NT2/D1 (cell line): Measurements from ENCODE around the gene CDC25B.

Source experiments
- SUZ12 ChIP-seq: IDR thresholded peaks from 2 replicates; pipeline ENCODE4 v1.6.1; 2011; ENCODE audit not compliant: insufficient read length, insufficient read depth; ENCODE audit errors: extremely low read depth
- YY1 ChIP-seq: IDR thresholded peaks from 2 replicates; pipeline ENCODE4 v1.6.1; 2011; ENCODE audit not compliant: insufficient read length, insufficient read depth
- ZNF274 ChIP-seq: IDR thresholded peaks from 2 replicates; pipeline ENCODE4 v1.6.1; 2011; ENCODE audit warnings: mild to moderate bottlenecking, low read depth, low read length

- TF ChIP-seq ZNF274: no peak
- no peak for TF ChIP-seq YY1
- no peak for TF ChIP-seq SUZ12
Observed at GRCh38 chr20:3801299-3801698, 5.2 kb downstream of the CDC25B start.
